HepG2 (cell line): ENCODE measurements around the gene UCP2. TPM values are rescaled to one million over a fixed set of nuclear protein-coding genes. Genes with fewer than 3 reads are reported as not detected.

Experiments used
- AGO2 ChIP-seq: fragments of 200-400 bp; formaldehyde crosslinking; optimal IDR thresholded peaks from 2 replicates; pipeline ENCODE3; 2017; ENCODE audit warnings: mild to moderate bottlenecking, low read depth, low read length, moderate library complexity
- BRCA1 ChIP-seq: sonication (generic); formaldehyde crosslinking; IDR thresholded peaks from 2 replicates; pipeline ENCODE4 v1.4.0; 2020; ENCODE audit warnings: missing genetic modification reagents
- BRD4 ChIP-seq: sonication (generic); formaldehyde crosslinking; IDR thresholded peaks from 2 replicates; pipeline ENCODE4 v1.4.0; 2020; ENCODE audit warnings: missing genetic modification reagents
- CAMTA2 ChIP-seq: sonication (generic); formaldehyde crosslinking; IDR thresholded peaks from 2 replicates; pipeline ENCODE4 v1.4.0; 2020; ENCODE audit warnings: mild to moderate bottlenecking, missing genetic modification reagents, borderline replicate concordance
- DZIP1 ChIP-seq: sonication (generic); formaldehyde crosslinking; IDR thresholded peaks from 2 replicates; pipeline ENCODE4 v1.5.0; 2020; ENCODE audit warnings: mild to moderate bottlenecking, missing genetic modification reagents
- HNF1B ChIP-seq: sonication (generic); formaldehyde crosslinking; IDR thresholded peaks from 2 replicates; pipeline ENCODE4 v1.5.1; 2020; ENCODE audit warnings: mild to moderate bottlenecking, moderate library complexity, missing genetic modification reagents
- IRF2 ChIP-seq: IDR thresholded peaks from 2 replicates; pipeline ENCODE4 v1.6.1; 2018; ENCODE audit warnings: missing genetic modification reagents, missing compliant biosample characterization
- KLF12 ChIP-seq: sonication (generic); formaldehyde crosslinking; IDR thresholded peaks from 2 replicates; pipeline ENCODE4 v1.4.0; 2020; ENCODE audit warnings: missing genetic modification reagents, borderline replicate concordance
- POLR2AphosphoS5 ChIP-seq: IDR thresholded peaks from 2 replicates; pipeline ENCODE4 v1.6.1; 2012; ENCODE audit warnings: low read depth, low read length
- PRDM10 ChIP-seq: sonication (generic); formaldehyde crosslinking; IDR thresholded peaks from 2 replicates; pipeline ENCODE4 v1.4.0; 2020; ENCODE audit warnings: low read depth, missing genetic modification reagents
- TFAP4 ChIP-seq: sonication (generic); IDR thresholded peaks from 2 replicates; pipeline ENCODE4 v1.6.1; 2016; ENCODE audit warnings: low read depth, borderline replicate concordance
- TRIM24 ChIP-seq: sonication (generic); formaldehyde crosslinking; IDR thresholded peaks from 2 replicates; pipeline ENCODE4 v1.8.0; 2022; ENCODE audit warnings: mild to moderate bottlenecking, missing genetic modification reagents
- ZBTB1 ChIP-seq: sonication (generic); formaldehyde crosslinking; IDR thresholded peaks from 2 replicates; pipeline ENCODE4 v1.4.0; 2020; ENCODE audit warnings: missing genetic modification reagents, borderline replicate concordance
- ZBTB42 ChIP-seq: sonication (generic); formaldehyde crosslinking; IDR thresholded peaks from 2 replicates; pipeline ENCODE4 v1.5.0; 2020; ENCODE audit warnings: mild to moderate bottlenecking, missing genetic modification reagents
- ZNF644 ChIP-seq: IDR thresholded peaks from 2 replicates; pipeline ENCODE4 v1.6.1; 2016; ENCODE audit warnings: low read depth
- ZNF772 ChIP-seq: sonication (generic); formaldehyde crosslinking; IDR thresholded peaks from 2 replicates; pipeline ENCODE4 v1.5.0; 2020; ENCODE audit warnings: mild to moderate bottlenecking, missing genetic modification reagents
- polyA plus RNA-seq, 8 experiments: library from polyadenylated mRNA; depleted of rRNA in 3 of 8; stranded (reverse) in 7 of 8; unstranded in 1 of 8; fragments of >200 nt; fragmentation: Illumina TruSeq in 4 of 8; extraction: Trizol in 4 of 8; gene quantifications; 2 replicates each; pipeline versions ENCODE4 v1.2.1 to v1.2.3, GENCODE V29; 2011 to 2016; ENCODE audit warnings: low read depth in 4 of 8, missing spikeins in 1 of 8, mixed read lengths in 1 of 8; ENCODE audit not compliant: insufficient read depth in 1 of 8
- total RNA-seq, 5 experiments: library from RNA; depleted of rRNA; stranded (reverse); fragments of >200 nt; fragmentation: Illumina TruSeq; extraction: Trizol; gene quantifications; 2 replicates each; pipeline ENCODE4 v1.2.3, GENCODE V29; 2016; ENCODE audit warnings: low read depth in 1 of 5

UCP2 gene
- total and polyA plus RNA-seq, 2 of the 13 experiments (the other 11 are each of a cell fraction or from before 2014, with no cell fraction given): 2.7 to 3.2 TPM

GRCh38 chr11:73951797-73952196 is 30.8 kb downstream of the UCP2 start (continued):
- 0 out of 2 replicates have a peak, but pooled peaks have one; percentile 2 for TF ChIP-seq ZNF644 (CRISPR knock-in tag)
- TF ChIP-seq IRF2 (CRISPR knock-in tag): no peak
- 0 out of 2 replicates have a peak, but pooled peaks have one; percentile 39 for TF ChIP-seq PRDM10 (CRISPR knock-in tag)
- TF ChIP-seq CAMTA2 (CRISPR knock-in tag): no peak
- TF ChIP-seq TRIM24 (CRISPR knock-in tag): no peak
- TF ChIP-seq BRD4 (CRISPR knock-in tag): no peak
- 0 out of 2 replicates have a peak, but pooled peaks have one; percentile 23 for TF ChIP-seq ZNF772
- no peak for TF ChIP-seq AGO2
- 0 out of 2 replicates have a peak, but pooled peaks have one; percentile 14 for TF ChIP-seq HNF1B (CRISPR knock-in tag)
- TF ChIP-seq TFAP4: peak; percentile 12; the same call in 1 of the 2 replicates
- no peak for TF ChIP-seq ZBTB42
- peak; percentile 3; the same call in 1 of the 2 replicates for TF ChIP-seq POLR2AphosphoS5
- TF ChIP-seq BRCA1: 0 out of 2 replicates have a peak, but pooled peaks have one; percentile 45
- no peak for TF ChIP-seq DZIP1 (CRISPR knock-in tag)
- 0 out of 2 replicates have a peak, but pooled peaks have one; percentile 22 for TF ChIP-seq KLF12 (CRISPR knock-in tag)
- TF ChIP-seq ZBTB1 (CRISPR knock-in tag): no peak
